HG03354 (cell line): ENCODE results near the gene ASPN.
"Not testable (repeated sequence)": the region's sequence is repeated elsewhere in the genome, so short reads cannot be mapped to it uniquely, and the experiment has no call there.

Experiments
- ATAC-seq: cut with Tn5 transposase; IDR thresholded peaks from one replicate; pipeline ENCODE4 v1.9.1; 2021; ENCODE audit warnings: mild to moderate bottlenecking; ENCODE audit not compliant: unreplicated experiment, poor library complexity, severe bottlenecking

ASPN gene

GRCh38 chr9:92426501-92427145, 55.7 kb downstream of the ASPN start:
- no peak for ATAC-seq

GRCh38 chr9:92425474-92425873, 56.8 kb downstream of the ASPN start:
- ATAC-seq = no peak

- ATAC-seq = no peak
Measured at GRCh38 chr9:92424340-92424739, 58.0 kb downstream of the ASPN start, which contains the start of gene OMD. Gene OMD (minus strand): TSS chr9:92424471. CDS start chr9:92417558, 6,913 bp downstream.

- no peak for ATAC-seq
Measured at GRCh38 chr9:92423612-92424011, 58.7 kb downstream of the ASPN start.

GRCh38 chr9:92422611-92423338, 59.5 kb downstream of the ASPN start:
- ATAC-seq = no peak

- no peak for ATAC-seq
Measured at GRCh38 chr9:92414566-92414965, 67.7 kb downstream of the ASPN start.

- ATAC-seq = not testable (repeated sequence)
Measured at GRCh38 chr9:92411157-92411556, 71.1 kb downstream of the ASPN start.

GRCh38 chr9:92408747-92409478, 73.4 kb downstream of the ASPN start:
- no peak for ATAC-seq

- no peak for ATAC-seq
Measured at GRCh38 chr9:92407818-92408217, 74.5 kb downstream of the ASPN start.

GRCh38 chr9:92406477-92406876, 75.8 kb downstream of the ASPN start:
- peak; percentile 63 for ATAC-seq
